Airway epithelial cell (primary cell): ENCODE results near the gene AEBP2. TPM values are rescaled to one million over a fixed set of nuclear protein-coding genes. Genes with fewer than 3 reads are reported as not detected.

Experiments used
- total RNA-seq: library from RNA; depleted of rRNA; stranded (reverse); fragments of >200 nt; gene quantifications from 2 replicates; pipeline ENCODE4 v1.2.3, GENCODE V29; 2015

Gene AEBP2, protein sequence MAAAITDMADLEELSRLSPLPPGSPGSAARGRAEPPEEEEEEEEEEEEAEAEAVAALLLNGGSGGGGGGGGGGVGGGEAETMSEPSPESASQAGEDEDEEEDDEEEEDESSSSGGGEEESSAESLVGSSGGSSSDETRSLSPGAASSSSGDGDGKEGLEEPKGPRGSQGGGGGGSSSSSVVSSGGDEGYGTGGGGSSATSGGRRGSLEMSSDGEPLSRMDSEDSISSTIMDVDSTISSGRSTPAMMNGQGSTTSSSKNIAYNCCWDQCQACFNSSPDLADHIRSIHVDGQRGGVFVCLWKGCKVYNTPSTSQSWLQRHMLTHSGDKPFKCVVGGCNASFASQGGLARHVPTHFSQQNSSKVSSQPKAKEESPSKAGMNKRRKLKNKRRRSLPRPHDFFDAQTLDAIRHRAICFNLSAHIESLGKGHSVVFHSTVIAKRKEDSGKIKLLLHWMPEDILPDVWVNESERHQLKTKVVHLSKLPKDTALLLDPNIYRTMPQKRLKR
- total RNA-seq: 14.0 and 17.0 TPM in 2 replicates

DNA sequence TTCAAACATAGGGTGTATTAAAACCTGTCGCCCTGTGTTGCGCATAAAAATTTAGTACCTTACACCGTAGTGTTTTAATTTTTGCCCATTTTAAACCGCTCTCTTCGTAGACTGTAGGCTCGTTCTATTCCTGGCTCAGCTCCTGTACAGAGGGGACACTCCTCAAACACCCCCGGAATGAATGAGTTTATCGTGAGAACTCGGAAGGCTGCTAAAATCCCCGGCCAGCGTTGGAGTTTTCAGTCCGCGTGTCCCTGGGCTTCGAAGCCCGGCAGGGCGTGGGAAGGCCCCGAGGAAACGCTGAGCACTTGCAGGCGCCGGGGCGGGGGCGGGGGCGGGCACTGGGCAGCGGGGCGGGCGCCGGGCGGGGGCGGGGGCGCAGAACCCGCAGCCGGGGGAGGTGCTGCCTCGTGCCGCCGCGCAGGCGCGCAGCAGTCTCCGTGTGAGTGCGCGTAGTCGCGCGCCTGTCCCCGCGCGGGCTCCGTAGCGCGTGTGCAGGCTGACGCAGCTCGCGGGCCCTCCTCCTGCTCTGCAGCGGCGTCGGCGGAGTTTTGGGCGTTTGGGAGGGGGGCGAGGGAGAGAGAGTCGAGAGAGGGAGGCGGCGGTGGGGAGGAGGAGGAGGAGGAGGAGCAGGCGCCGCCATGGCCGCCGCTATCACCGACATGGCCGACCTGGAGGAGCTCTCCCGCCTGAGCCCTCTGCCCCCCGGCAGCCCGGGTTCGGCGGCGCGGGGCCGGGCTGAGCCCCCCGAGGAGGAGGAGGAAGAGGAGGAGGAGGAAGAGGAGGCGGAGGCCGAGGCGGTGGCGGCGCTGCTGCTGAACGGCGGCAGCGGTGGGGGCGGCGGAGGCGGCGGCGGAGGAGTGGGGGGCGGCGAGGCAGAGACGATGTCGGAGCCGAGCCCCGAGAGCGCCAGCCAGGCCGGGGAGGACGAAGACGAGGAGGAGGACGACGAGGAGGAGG lies at the start of gene AEBP2:
Gene AEBP2 (plus strand): TSS at position 434 of the 960 bp plus-strand sequence. CDS start 208 bp downstream, at position 642.

